ENCODE measurements around the gene PDGFRB.

The PDGFRB gene

GRCh38 chr5:150069672-150070627 is 85.7 kb downstream of the PDGFRB start:
- Mint-ChIP-seq H3K4me3 (no peak overlapping the region), H3K36me3 (ENCODE audit: low read depth) (no peaks in the 10 kb centered on the region), H3K4me1 (ENCODE audit: low read depth) (peaks cover 17% of the 10 kb centered on the region), H3K9me3 (no peaks in the 10 kb centered on the region), H3K27me3 (ENCODE audit: low read depth) (peaks cover 3% of the 10 kb centered on the region), H3K27ac (no peak overlapping the region)
- no peak for DNase-seq (ENCODE audit: low spot score)

- no peak overlapping the region for H3K27ac Mint-ChIP-seq
- DNase-seq (ENCODE audit: low spot score) = no peak
Observed at GRCh38 chr5:150068961-150069645, 86.5 kb downstream of the PDGFRB start.

GRCh38 chr5:150068472-150068871 is 87.2 kb downstream of the PDGFRB start:
- Mint-ChIP-seq H3K4me1 (ENCODE audit: low read depth) (peaks cover 17% of the 10 kb centered on the region), H3K27ac (no peak overlapping the region), H3K27me3 (ENCODE audit: low read depth) (peaks cover 3% of the 10 kb centered on the region)

More at GRCh38 chr5:150068961-150069645, 86.5 kb downstream of the PDGFRB start:
- Mint-ChIP-seq H3K36me3 (ENCODE audit: low read depth) (no peaks in the 10 kb centered on the region), H3K4me3 (no peak overlapping the region), H3K9me3 (no peaks in the 10 kb centered on the region), H3K27me3 (ENCODE audit: low read depth) (peaks cover 3% of the 10 kb centered on the region), H3K4me1 (ENCODE audit: low read depth) (peaks cover 17% of the 10 kb centered on the region)

GRCh38 chr5:150068071-150068470 is 87.6 kb downstream of the PDGFRB start:
- peaks cover 3% of the 10 kb centered on the region for H3K27me3 Mint-ChIP-seq (ENCODE audit: low read depth)
- H3K9me3 Mint-ChIP-seq = no peaks in the 10 kb centered on the region
- peaks cover 17% of the 10 kb centered on the region for H3K4me1 Mint-ChIP-seq (ENCODE audit: low read depth)
- H3K4me3 Mint-ChIP-seq = no peak overlapping the region
- DNase-seq (ENCODE audit: low spot score) = no peak
- H3K36me3 Mint-ChIP-seq (ENCODE audit: low read depth) = no peaks in the 10 kb centered on the region
- no peak overlapping the region for H3K27ac Mint-ChIP-seq

More at GRCh38 chr5:150068472-150068871, 87.2 kb downstream of the PDGFRB start:
- Mint-ChIP-seq H3K4me3 (no peak overlapping the region), H3K9me3 (no peaks in the 10 kb centered on the region), H3K36me3 (ENCODE audit: low read depth) (no peaks in the 10 kb centered on the region)
- DNase-seq (ENCODE audit: low spot score) = no peak

- no peaks in the 10 kb centered on the region for H3K36me3 Mint-ChIP-seq (ENCODE audit: low read depth)
- no peaks in the 10 kb centered on the region for H3K9me3 Mint-ChIP-seq
- DNase-seq (ENCODE audit: low spot score) = no peak
- peak overlapping the region; percentile 41 for H3K4me3 Mint-ChIP-seq
- peaks cover 17% of the 10 kb centered on the region for H3K4me1 Mint-ChIP-seq (ENCODE audit: low read depth)
- H3K27me3 Mint-ChIP-seq (ENCODE audit: low read depth) = peaks cover 3% of the 10 kb centered on the region
- H3K27ac Mint-ChIP-seq = peak overlapping the region; percentile 22
Observed at GRCh38 chr5:150067405-150067960, 88.2 kb downstream of the PDGFRB start.

GRCh38 chr5:150066901-150067396 is 88.7 kb downstream of the PDGFRB start:
- H3K27me3 Mint-ChIP-seq (ENCODE audit: low read depth) = peaks cover 3% of the 10 kb centered on the region
- H3K27ac Mint-ChIP-seq = peak overlapping the region; percentile 22
- peak; percentile 28 for DNase-seq (ENCODE audit: low spot score)
- peak overlapping the region; percentile 41 for H3K4me3 Mint-ChIP-seq
- H3K36me3 Mint-ChIP-seq (ENCODE audit: low read depth) = no peaks in the 10 kb centered on the region
- H3K9me3 Mint-ChIP-seq = no peaks in the 10 kb centered on the region
- peaks cover 17% of the 10 kb centered on the region for H3K4me1 Mint-ChIP-seq (ENCODE audit: low read depth)

GRCh38 chr5:150066436-150066835 is 89.2 kb downstream of the PDGFRB start:
- H3K27ac Mint-ChIP-seq = no peak overlapping the region
- DNase-seq (ENCODE audit: low spot score) = no peak
- H3K4me1 Mint-ChIP-seq (ENCODE audit: low read depth) = peaks cover 17% of the 10 kb centered on the region
- H3K27me3 Mint-ChIP-seq (ENCODE audit: low read depth) = peaks cover 3% of the 10 kb centered on the region
- H3K4me3 Mint-ChIP-seq = peak overlapping the region; percentile 41
- H3K9me3 Mint-ChIP-seq = no peaks in the 10 kb centered on the region
- H3K36me3 Mint-ChIP-seq (ENCODE audit: low read depth) = no peaks in the 10 kb centered on the region

- no peak overlapping the region for H3K27ac Mint-ChIP-seq
Observed at GRCh38 chr5:150065886-150066285, 89.8 kb downstream of the PDGFRB start.

GRCh38 chr5:150065346-150065745 is 90.3 kb downstream of the PDGFRB start:
- H3K27me3 Mint-ChIP-seq (ENCODE audit: low read depth) = peaks cover 3% of the 10 kb centered on the region
- no peak overlapping the region for H3K27ac Mint-ChIP-seq
- H3K36me3 Mint-ChIP-seq (ENCODE audit: low read depth) = no peaks in the 10 kb centered on the region
- no peaks in the 10 kb centered on the region for H3K9me3 Mint-ChIP-seq
- H3K4me1 Mint-ChIP-seq (ENCODE audit: low read depth) = peaks cover 17% of the 10 kb centered on the region
- H3K4me3 Mint-ChIP-seq = no peak overlapping the region
- DNase-seq (ENCODE audit: low spot score) = no peak

More at GRCh38 chr5:150065886-150066285, 89.8 kb downstream of the PDGFRB start:
- Mint-ChIP-seq H3K4me1 (ENCODE audit: low read depth) (peaks cover 17% of the 10 kb centered on the region), H3K9me3 (no peaks in the 10 kb centered on the region), H3K27me3 (ENCODE audit: low read depth) (peaks cover 3% of the 10 kb centered on the region), H3K4me3 (no peak overlapping the region), H3K36me3 (ENCODE audit: low read depth) (no peaks in the 10 kb centered on the region)
- no peak for DNase-seq (ENCODE audit: low spot score)

- no peak overlapping the region for H3K4me3 Mint-ChIP-seq
- H3K27ac Mint-ChIP-seq = no peak overlapping the region
- H3K27me3 Mint-ChIP-seq (ENCODE audit: low read depth) = peaks cover 3% of the 10 kb centered on the region
- no peaks in the 10 kb centered on the region for H3K36me3 Mint-ChIP-seq (ENCODE audit: low read depth)
- DNase-seq (ENCODE audit: low spot score) = no peak
- peaks cover 17% of the 10 kb centered on the region for H3K4me1 Mint-ChIP-seq (ENCODE audit: low read depth)
- no peaks in the 10 kb centered on the region for H3K9me3 Mint-ChIP-seq
Observed at GRCh38 chr5:150064681-150065220, 90.9 kb downstream of the PDGFRB start.
